OCI-LY3 (cell line): ENCODE data around the gene NDUFS6.

ENCODE experiments used
- CTCF ChIP-seq: fragments of 200-600, 300-600 bp; sonication (generic); IDR thresholded peaks from 2 replicates; pipeline ENCODE4 v1.5.1; 2014; ENCODE audit warnings: antibody characterized with exemption, low read length, low read depth
- EZH2phosphoT487 ChIP-seq: fragments of 200-600 bp; shearing (Covaris generic); IDR thresholded peaks from 2 replicates; pipeline ENCODE4 v1.6.1; 2018; ENCODE audit warnings: antibody characterized with exemption, mixed run types, low read depth

- no peak for TF ChIP-seq EZH2phosphoT487
- TF ChIP-seq CTCF = no peak
These were observed 15.2 kb upstream of the NDUFS6 start for GRCh38 chr5:1785984-1786383.
